HG02840 (cell line): ENCODE results near the gene SPECC1L.

Experiments used
- ATAC-seq: cut with Tn5 transposase; IDR thresholded peaks from one replicate; pipeline ENCODE4 v1.9.1; 2021; ENCODE audit warnings: mild to moderate bottlenecking, moderate library complexity, moderate number of reproducible peaks; ENCODE audit not compliant: unreplicated experiment, low FRiP score

SPECC1L gene

GRCh38 chr22:24392218-24392931, 121.7 kb downstream of the SPECC1L start:
- no peak for ATAC-seq

DNA sequence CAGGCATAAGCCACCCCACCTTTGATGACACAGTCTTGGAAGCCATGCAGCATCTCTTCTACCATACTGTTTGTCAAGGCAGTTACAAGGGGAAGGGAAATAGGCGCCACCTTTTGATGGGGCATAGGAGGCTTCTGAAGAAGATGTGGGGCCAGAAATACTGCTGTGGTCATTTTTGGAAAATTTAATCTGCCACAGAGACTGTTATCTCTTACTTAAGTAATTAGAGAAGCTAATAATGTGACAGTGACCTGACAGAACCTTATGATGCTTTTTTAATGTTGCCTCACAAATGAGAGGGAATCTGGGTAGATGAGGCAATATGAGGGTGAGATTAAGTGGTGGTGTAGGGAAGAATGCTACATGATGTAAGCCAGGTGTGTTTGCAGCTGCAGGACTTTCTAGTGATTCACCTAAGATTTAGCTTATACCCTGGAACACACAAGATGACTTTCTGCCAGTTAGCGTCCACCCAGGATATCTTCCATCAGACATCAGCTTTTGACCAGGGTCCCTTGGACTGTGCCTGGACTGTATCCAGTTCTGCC, 122.5 kb downstream of the SPECC1L start:
- no peak for ATAC-seq

GRCh38 chr22:24393848-24394247, 123.2 kb downstream of the SPECC1L start:
- no peak for ATAC-seq

- ATAC-seq: no peak
Measured at GRCh38 chr22:24394254-24394653, 123.6 kb downstream of the SPECC1L start.

- ATAC-seq: no peak
Measured at GRCh38 chr22:24398409-24398808, 127.8 kb downstream of the SPECC1L start.

DNA sequence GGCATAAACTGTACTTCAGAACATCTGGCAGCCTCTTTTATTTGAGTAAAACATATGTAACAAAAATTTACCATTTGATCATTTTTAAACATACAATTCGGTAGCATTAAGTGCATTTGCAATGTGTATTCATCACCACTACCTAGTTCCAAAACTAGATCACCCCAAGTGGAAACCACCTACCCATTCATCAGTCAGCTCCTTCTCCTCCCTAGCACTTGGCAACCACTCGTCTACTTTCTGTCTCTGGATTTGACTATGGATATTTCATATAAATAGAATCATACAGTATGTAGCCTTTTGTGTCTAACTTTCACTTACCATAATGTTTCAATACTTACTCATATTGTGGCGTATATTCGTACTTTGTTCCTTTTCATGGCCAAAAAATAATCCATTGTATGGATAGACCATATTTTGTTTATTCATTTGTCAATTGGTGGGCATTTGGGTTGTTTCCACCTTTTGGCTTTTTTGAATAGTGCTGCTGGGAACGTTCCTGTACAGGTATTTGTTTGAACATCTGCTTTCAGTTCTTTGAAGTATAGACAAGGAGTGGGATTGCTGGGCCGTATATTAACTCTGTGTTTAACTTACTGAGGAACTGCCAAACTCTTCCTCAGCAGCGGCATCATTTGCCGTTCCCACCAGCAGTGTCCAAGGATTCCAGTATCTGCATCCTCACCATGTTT, 129.5 kb downstream of the SPECC1L start:
- no peak for ATAC-seq

DNA sequence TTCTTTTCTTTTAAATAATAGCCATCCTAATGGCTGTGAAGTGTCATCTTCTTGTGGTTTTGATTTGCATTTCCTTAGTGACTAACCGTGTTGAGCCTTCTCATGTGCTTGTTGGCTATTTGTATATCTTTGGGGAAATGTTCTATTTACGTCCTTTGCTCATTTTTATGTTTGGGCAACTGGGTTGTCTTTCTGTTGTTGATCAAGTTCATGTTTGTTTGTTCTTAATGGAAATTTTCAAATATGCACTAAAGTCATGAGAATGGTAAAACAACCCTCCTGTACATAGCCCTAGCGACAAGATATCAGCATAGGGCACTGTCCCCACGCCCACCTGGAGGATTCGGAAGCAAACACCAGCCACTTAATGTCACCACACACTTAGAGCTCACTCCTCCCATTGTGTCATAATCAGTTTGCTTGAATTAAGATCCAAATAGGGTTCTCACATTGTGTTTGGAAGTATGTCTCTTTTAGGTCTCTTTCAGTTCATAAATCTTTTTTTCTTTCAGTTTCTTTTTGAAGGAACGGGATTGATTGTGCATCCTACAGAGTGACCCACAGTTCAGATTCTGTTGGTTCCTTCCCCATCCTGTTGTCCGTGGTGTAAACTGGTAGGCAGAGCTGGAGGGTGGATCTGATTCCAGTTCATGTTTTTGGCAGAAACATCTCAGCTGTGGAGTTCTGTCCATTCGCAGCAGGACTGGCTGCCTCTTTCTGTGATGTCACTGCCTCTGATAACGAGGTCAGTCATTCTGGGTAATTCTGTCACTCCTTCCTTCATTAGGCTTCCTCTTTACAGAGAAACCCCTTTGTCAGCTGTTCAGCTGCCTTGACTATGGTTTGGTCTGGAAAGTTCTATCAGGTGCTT, 130.3 kb downstream of the SPECC1L start:
- no peak for ATAC-seq

DNA sequence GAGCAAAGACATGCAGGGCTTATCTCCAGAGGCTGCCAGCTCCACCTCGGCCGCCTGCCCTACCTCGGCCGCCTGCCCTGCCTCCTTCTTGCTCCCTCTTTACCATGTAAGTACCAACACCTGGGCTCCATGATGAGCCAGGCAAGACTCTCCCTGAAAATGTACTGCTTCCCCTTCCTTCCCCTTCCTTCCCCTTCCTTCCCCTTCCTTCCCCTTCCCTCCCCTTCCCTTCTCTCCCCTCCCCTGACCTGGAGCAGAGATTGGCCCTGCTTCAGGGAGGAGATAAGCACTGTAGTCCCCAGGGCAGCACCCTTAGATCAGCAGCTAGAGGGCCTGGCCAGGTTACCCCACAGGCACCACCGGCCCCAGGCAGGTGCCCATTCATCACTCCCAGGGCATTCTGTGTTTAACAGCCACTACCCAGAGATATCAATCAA, 131.3 kb downstream of the SPECC1L start:
- no peak for ATAC-seq

GRCh38 chr22:24402460-24403192, 132.0 kb downstream of the SPECC1L start:
- ATAC-seq: no peak

GRCh38 chr22:24403346-24403745, 132.7 kb downstream of the SPECC1L start:
- ATAC-seq: no peak

- no peak for ATAC-seq
Measured at GRCh38 chr22:24404561-24405275, 134.1 kb downstream of the SPECC1L start.

- ATAC-seq: no peak
Measured at GRCh38 chr22:24405631-24406321, 135.1 kb downstream of the SPECC1L start.

- ATAC-seq: no peak
Measured at GRCh38 chr22:24406322-24407277, 136.0 kb downstream of the SPECC1L start.

DNA sequence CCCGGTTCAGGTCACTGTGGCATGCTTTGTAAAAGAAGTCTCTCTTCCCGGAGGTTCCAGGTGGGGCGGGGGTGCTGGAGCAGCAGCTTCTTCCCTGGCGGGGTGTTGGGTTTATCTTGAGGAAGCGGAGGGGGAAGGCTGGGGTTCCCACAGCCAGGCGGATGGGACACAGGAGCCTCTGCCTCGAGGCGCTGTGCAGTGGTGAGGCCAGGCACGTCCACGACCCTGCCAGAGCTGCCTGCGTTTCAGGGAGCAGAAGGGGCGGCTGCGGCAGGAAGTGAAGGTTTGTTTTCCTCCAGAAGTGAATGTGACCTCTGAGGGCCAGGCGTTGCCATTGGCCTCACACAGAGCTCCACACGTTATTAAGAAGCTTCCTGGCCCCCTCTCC, 136.6 kb downstream of the SPECC1L start:
- no peak for ATAC-seq

DNA sequence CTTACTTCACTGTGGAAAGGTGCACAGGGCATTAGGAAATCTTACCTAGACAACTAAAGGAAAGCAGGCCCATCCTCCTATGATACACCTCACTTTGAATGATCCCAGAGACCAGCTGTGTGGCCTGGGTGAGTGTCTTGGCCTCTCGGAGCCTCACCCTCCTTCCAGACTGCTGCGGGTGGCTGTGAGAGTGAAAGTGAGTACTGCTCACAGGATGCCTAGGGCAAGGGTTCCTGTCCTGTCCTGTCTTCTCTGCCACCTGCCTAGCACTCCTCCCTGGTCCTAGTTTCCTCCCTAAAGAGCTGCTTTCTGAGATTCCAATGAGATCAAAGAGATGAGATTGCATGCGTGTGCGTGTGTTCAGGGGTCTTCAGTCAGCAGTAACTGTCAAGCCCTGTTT, 137.3 kb downstream of the SPECC1L start:
- no peak for ATAC-seq

GRCh38 chr22:24408630-24409029, 138.0 kb downstream of the SPECC1L start:
- no peak for ATAC-seq

DNA sequence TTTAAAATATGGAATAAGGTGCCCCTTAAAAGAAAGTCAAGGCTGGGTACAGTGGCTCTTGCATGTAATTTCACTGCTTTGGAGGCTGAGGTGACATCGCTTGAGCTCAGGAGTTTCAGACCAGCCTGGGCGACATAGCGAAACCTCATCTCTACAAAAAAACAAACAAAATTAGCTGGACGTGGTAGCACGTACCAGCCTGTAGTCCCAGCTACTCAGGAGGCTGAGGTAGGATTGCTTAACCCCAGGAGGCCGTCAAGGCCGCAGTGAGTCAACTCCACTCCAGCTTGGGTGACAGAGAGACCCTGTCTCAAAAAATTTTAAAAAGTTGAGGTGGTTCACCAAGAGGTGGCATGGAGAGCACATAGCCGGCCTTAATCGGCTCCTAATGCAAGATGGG, 139.1 kb downstream of the SPECC1L start:
- no peak for ATAC-seq
